GM19351 (cell line): ENCODE results near the gene TLL2.

Experiments
- ATAC-seq: cut with Tn5 transposase; IDR thresholded peaks from one replicate; pipeline ENCODE4 v1.9.1; 2021; ENCODE audit warnings: mild to moderate bottlenecking, moderate library complexity; ENCODE audit not compliant: unreplicated experiment

The TLL2 gene

GRCh38 chr10:96431211-96431970 is 82.3 kb downstream of the TLL2 start:
- no peak for ATAC-seq

GRCh38 chr10:96427291-96427690 is 86.4 kb downstream of the TLL2 start:
- ATAC-seq: no peak

DNA sequence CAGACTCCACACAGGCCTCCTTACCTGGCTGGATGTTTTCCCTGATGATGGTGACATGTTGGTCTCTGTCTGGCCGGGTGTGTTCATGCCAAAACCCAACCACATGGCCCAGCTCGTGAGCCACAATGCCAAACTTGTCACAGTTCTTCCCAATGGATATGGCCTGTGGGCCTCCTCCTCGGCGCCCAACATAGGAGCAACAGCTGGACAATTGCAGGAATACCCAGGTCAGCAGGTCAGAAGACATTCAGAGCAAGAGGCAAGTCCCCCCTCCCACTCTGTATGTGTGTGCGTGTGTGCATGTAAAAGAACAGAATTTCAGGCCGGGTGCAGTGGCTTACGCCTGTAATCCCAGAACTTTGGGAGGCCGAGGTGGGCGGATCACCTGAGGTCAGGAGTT is 91.2 kb downstream of the TLL2 start:
- no peak for ATAC-seq

DNA sequence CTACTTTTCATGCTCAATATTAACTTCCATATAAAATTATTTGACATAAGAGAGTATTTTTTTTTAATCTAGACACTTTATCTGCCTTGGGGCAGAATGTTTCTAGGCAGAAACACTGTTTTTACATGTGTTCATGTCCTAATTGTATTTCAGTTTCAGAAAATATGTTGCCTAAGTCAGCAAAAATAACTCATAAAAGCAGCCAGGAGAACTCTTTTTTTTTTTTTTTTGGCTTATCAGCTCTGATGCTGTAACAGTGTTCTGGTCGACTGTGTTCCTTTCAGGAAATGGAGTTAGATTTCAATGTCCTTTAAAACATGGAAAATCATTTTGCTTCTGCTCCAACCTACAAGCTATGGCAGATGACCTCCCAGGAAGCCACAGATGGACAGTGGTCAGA is 91.7 kb downstream of the TLL2 start:
- ATAC-seq: no peak

GRCh38 chr10:96420228-96421009 is 93.3 kb downstream of the TLL2 start:
- ATAC-seq: no peak

DNA sequence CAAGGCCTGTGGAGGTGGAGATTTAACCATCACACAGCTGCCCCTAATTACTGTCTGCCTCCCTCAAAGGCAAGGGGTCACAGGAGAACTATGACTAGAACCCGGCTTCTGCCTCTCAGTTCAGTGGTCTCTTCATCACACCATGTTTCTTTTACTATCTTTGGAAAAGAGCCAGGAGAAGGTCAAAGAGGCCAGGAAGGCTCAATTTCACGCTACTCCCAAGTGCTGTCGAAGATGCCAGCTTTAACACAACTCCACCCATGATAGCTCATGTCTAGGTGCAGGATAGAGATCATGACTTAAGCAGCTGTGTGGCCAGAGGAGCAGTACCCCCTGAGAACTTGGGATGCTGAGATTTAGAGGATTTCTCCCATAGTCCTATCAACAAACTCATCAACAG is 94.4 kb downstream of the TLL2 start:
- no peak for ATAC-seq

- no peak for ATAC-seq
Observed at GRCh38 chr10:96418582-96418981, 95.1 kb downstream of the TLL2 start.

DNA sequence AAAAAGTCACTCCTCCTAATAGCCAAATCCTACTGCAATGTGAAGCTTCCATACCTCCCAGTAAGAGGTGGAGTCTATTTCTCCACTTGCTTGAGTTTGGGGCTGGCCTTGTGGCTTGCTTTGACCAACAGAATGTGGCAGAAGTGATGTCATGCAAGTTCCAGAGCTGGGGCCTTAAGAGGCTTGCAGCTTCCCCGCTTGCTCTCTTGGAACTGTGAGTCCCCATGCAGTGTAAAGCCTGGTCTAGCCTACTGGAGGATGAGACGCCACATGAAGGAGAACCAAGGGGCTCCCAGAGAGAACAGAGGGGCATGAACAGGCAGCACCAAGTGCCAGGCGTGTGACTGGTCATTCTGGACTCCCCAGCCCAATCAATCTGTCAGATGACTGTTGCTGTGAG is 96.3 kb downstream of the TLL2 start:
- ATAC-seq: no peak

GRCh38 chr10:96416643-96417042 is 97.1 kb downstream of the TLL2 start:
- no peak for ATAC-seq

DNA sequence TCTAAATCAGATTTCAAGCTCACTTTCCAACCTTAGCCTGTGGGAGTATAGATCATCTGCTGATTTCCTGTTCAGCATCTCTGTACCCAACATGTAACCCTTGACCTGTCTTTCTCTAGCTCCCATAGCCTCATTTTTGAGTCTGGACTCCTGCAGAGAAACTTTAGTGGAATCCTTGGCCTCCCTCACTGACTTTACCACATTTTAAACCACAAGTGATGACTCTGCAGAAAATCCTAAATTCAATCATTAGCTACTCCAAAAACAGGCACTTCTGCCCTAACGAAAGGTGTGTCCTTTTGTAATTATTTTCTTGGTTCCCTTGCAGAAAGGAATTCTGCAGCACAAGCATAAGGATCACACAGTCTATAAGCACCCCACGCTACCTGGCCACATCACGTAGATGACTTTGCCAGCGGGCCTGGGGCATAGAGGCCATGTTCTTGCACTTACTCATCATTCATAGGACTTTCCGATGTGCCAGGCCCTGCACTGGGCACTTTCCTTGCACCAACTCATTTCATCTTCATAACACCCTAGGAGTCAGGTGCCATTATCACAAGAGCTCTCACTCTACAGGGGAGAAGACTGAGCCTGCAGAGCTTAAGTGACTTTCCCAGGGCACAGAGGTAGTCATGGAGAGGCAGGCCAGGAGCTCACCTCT is 97.7 kb downstream of the TLL2 start:
- no peak for ATAC-seq

- ATAC-seq: no peak
Observed at GRCh38 chr10:96415150-96415890, 98.4 kb downstream of the TLL2 start.

GRCh38 chr10:96414303-96414702 is 99.4 kb downstream of the TLL2 start:
- ATAC-seq: no peak

- ATAC-seq: no peak
Observed at GRCh38 chr10:96413151-96413787, 100.5 kb downstream of the TLL2 start.

DNA sequence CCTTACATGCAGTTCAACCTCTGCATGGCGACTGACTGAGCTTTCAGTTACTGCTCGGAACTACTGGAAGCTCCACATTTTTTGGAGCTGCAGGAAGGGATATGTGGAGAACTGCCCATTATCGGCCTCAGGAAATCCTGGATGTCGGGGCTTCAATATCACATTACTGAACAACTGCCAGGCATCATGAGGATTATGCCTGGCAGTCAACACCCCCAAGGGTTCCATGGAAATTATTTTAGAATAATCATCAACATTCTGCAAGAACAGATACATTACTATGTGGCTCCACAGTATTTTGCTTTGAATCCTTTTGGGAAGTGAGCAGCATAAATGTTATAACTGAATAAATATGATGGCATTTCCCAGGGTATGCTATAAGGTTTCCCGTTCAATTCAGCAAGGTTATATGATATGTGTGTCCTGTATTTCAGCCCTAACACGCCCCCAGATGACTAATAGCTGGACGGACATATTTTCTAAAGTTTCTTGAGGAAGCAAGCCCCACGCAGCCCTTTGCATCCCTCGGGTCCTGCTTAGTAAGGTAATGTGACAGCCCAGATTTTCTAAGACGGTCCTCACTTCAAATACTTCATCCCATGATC is 101.9 kb downstream of the TLL2 start:
- ATAC-seq: no peak

- no peak for ATAC-seq
Observed at GRCh38 chr10:96410296-96410695, 103.4 kb downstream of the TLL2 start.

DNA sequence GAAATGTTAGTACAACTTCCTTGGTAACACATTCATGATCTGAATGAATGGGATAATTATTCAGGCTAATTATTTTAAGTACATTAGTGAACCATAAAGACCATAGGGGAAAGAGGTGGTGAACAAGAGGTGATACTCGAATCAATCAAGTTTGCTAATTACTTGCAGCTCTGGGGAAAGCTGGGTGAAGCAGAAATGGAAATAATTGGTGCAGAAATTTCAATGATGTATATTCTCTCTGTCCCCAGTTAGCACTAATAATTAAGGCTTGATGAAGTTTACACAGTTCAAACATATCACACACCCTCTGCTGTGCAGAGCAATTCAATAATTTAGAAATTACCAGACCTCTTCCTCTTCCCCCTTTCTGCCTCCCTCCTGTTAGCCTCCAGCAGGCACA is 105.5 kb downstream of the TLL2 start:
- no peak for ATAC-seq

DNA sequence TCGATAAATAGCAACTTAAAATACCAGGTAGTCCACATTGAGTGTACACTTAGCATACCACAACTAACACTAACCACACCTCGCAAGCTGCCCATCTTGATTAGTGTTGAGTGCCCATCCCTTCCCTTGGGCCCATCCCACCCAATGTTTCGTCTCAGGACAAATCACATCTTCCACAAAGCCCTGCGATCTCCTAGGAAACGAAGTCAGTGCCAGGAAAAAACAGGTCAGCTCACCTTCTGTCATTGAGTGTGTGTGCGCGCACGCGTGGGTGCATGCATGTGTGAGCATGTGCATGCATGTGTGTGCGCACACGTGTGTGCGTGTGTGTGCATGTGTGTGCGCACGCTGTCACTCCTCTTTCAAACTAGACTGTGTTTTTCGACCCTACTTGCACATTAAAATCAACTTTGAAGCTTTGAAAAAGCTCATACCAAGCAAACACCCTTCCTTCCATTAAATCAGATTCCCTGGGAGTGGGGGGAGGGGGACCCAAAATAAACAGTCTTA is 106.1 kb downstream of the TLL2 start:
- ATAC-seq: no peak

DNA sequence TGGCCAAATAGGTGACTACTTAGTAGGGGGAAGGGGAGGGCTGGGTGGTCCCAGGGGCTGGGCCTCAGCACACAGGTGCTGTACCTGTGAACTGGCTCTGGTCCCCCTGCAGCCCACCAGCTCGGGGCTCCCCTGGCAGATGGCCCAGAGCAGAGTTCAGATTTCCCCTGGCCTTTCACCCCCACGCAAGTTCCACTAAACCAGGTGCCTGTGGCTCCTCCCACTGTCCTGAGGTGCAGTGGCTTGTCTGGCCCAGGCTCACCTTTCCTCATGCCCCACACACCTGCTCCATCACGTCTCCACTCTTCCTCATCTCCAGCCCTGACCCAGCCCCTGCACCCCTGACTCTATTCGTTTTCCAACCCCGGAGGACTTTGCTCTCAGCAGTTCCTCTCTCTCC is 107.6 kb downstream of the TLL2 start:
- ATAC-seq: no peak

- no peak for ATAC-seq
Observed at GRCh38 chr10:96402417-96403305, 111.1 kb downstream of the TLL2 start.
